Uterus (tissue), 2 donors: Measurements from ENCODE around the gene CHPT1.
A peak's percentile ranks its signal among the peaks of the same experiment; 100 is the strongest.

Source experiments
- CTCF ChIP-seq, 4 experiments: fragments of 200-600 bp in 2 of 4; fragments of 450-650 bp in 2 of 4; sonication (generic) in 2 of 4; IDR thresholded peaks; one replicate each; pipeline ENCODE4 v1.5.1; 2016 to 2019; ENCODE audit warnings: antibody characterized with exemption in 4 of 4, mild to moderate bottlenecking in 2 of 4, moderate library complexity in 1 of 4
- POLR2A ChIP-seq, 2 donors: fragments of 450-650 bp; IDR thresholded peaks; one replicate each; pipeline ENCODE4 v1.6.1; 2016; ENCODE audit warnings: antibody characterized with exemption in 2 of 2, mild to moderate bottlenecking in 1 of 2, moderate library complexity in 1 of 2

- TF ChIP-seq CTCF (IDR thresholded peaks at IDR 0.05): peak; percentile 24 to 39 (median 29)
- no peak for TF ChIP-seq POLR2A (IDR thresholded peaks at IDR 0.05)
These were observed 27.3 kb upstream of the CHPT1 start for GRCh38 chr12:101670007-101670671.
